IgD-negative memory B cell (primary cell): ENCODE data around the gene INSRR. TPM values are rescaled to one million over a fixed set of nuclear protein-coding genes. Genes with fewer than 3 reads are reported as not detected.

Source experiments
- H3K27ac Mint-ChIP-seq, 3 donors: one replicate each; pipeline ENCODE4 v1.8.0; 2020 to 2022; ENCODE audit warnings: mild to moderate bottlenecking in 3 of 3, mixed read lengths in 3 of 3, moderate library complexity in 1 of 3
- H3K27me3 Mint-ChIP-seq: one replicate; pipeline ENCODE4 v1.8.0; 2021; ENCODE audit warnings: mixed read lengths
- H3K36me3 Mint-ChIP-seq: one replicate; pipeline ENCODE4 v1.8.0; 2020; ENCODE audit warnings: mild to moderate bottlenecking, mixed read lengths
- H3K4me1 Mint-ChIP-seq, 3 donors: one replicate each; pipeline ENCODE4 v1.8.0; 2020 to 2022; ENCODE audit warnings: mixed read lengths in 3 of 3, mild to moderate bottlenecking in 1 of 3
- H3K4me3 Mint-ChIP-seq, 4 donors: one replicate each; pipeline ENCODE4 v1.8.0; 2020 to 2022; ENCODE audit warnings: mild to moderate bottlenecking in 4 of 4, mixed read lengths in 4 of 4, moderate library complexity in 3 of 4
- H3K9me3 Mint-ChIP-seq, 3 donors: one replicate each; pipeline ENCODE4 v1.8.0; 2020 to 2021; ENCODE audit warnings: mixed read lengths in 3 of 3, mild to moderate bottlenecking in 1 of 3
- polyA plus RNA-seq: library from polyadenylated mRNA; unstranded; fragments of 300-500 nt; fragmentation: Illumina TruSeq; gene quantifications from one replicate; pipeline ENCODE4 v1.2.3, GENCODE V29; 2021

The INSRR gene
- polyA plus RNA-seq, 1 donor from 2014 or later = not detected

DNA sequence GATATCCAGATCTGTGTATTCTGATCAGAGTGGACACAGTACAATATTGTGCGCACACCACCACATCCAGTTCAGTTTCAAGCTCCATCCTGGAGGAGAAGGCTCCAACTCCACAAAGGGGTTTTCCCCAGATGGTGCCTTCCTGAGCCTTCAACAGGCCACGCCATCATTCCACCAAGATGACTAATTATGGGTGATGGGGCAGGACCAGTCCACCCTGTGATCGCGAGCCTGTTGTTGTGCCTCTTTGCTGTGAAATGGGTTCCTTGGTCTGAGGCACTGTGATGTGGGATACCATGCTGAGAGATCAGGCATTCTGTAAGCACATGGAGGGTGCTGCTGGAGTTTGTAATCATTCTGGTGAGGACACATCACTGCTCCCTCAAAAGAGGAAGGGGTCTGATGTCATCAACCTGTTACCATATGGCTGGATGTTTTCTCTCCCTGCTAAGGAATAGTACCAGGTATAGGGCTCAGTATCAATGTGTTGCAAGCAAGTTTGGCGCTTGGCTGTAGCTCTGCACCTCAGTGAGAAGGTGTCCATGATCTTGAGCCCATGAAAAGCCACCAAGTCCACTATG, 35.6 kb downstream of the INSRR start:
- no peaks in the 10 kb centered on the region for H3K9me3 Mint-ChIP-seq

DNA sequence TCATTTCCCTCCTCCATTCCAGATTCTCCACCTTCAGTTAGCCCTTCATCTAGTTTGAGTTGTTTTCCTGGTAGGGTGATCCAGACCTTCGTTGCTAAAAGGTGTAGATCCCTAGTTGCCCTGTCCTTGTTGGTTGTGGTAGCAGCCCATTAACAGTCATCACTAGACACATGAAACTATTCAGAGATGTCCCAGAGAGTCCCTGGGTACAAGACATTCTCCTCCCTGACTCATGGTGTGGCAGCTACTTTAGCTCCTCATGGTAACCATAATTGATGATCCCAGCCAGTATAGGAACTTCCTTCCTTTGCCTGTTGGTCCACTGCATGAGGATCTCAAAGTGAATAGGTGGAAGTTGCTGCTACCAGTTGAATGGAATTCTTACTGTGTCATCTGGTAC, 36.2 kb downstream of the INSRR start:
- no peaks in the 10 kb centered on the region for H3K27me3 Mint-ChIP-seq
- H3K9me3 Mint-ChIP-seq = no peaks in the 10 kb centered on the region
- no peaks in the 10 kb centered on the region for H3K36me3 Mint-ChIP-seq
- no peak overlapping the region for H3K4me3 Mint-ChIP-seq
- no peak overlapping the region for H3K27ac Mint-ChIP-seq
- peaks cover 0 to 2% (median 0%) of the 10 kb centered on the region in 3 donors for H3K4me1 Mint-ChIP-seq

More for the DNA sequence above, 35.6 kb downstream of the INSRR start:
- Mint-ChIP-seq H3K27ac (no peak overlapping the region), H3K27me3 (no peaks in the 10 kb centered on the region), H3K4me3 (no peak overlapping the region), H3K4me1 (no peaks in the 10 kb centered on the region), H3K36me3 (no peaks in the 10 kb centered on the region)

DNA sequence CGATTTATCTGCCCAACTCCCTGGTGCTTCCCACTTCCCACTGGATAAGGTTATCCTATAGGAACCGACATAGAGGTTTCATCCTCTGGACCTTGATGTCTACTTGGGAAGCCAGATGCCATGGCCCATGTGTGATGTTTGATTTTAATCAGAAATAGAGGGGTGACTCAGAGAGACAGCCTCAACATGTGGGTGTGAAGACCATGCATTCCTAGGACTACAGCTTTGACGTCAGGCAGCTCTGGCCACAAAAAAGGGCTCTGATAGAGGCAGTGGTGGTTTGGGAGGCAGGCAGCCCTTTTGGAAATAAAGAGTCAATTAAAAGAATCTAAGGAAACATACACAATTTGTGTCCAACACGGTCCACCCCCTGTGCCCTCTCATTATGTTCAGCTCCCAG, 37.1 kb downstream of the INSRR start:
- Mint-ChIP-seq H3K4me1 (peaks cover 0 to 6% (median 4%) of the 10 kb centered on the region in 3 donors), H3K9me3 (no peaks in the 10 kb centered on the region), H3K27ac (peak overlapping the region in 1 of 3 donors; percentile 7), H3K4me3 (no peak overlapping the region), H3K27me3 (no peaks in the 10 kb centered on the region), H3K36me3 (no peaks in the 10 kb centered on the region)

DNA sequence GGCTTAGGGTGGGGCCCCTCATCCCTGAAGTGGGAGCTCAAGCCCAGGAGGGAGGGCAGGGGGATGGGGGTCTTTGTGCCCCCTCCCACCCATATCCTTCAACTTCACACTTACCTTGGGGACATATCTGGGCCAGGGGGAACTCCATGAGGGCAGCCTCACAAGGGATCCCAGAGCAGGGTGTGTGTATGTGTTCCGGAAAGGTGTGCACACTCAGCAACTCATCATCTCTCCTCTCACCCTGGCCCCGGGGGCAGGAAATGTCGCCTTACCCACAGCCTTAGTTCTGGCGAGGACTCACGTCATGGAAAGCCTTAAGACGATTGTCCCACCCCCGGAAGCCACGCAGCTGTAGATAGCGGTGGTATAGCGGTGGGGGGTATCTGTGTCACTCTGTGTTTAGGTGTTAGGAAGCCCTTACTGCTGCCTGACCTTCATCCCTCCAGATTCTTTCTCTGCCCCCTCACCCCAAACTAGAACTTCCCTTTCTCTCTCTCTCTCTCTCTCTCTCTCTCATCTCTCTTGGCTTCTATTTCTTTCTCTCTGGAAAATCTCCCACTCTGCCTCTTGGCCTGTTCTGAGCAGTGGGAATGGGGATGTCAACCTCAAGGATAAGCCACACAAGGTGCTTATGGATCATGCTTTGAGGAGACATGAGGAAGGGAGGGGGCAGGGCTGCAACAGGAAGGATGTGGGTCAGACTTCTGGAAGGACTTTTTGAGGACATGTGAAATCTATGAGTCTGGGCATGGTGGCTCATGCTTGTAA, 42.2 kb downstream of the INSRR start, which contains the start of gene SH2D2A:
Gene SH2D2A, minus strand, starts transcription at position 288 of the 768 bp plus-strand sequence. Its CDS starts 140 bp downstream, at position 148.
- no peaks in the 10 kb centered on the region for H3K36me3 Mint-ChIP-seq
- H3K27ac Mint-ChIP-seq = peak within 1 kb of the TSS; percentile 80 to 92 (median 90)
- H3K27me3 Mint-ChIP-seq = no peaks in the 10 kb centered on the region
- H3K4me1 Mint-ChIP-seq = peaks cover 0 to 24% (median 10%) of the 10 kb centered on the region in 3 donors
- H3K9me3 Mint-ChIP-seq = no peaks in the 10 kb centered on the region
- peak within 1 kb of the TSS; percentile 33 to 89 (median 68) for H3K4me3 Mint-ChIP-seq

DNA sequence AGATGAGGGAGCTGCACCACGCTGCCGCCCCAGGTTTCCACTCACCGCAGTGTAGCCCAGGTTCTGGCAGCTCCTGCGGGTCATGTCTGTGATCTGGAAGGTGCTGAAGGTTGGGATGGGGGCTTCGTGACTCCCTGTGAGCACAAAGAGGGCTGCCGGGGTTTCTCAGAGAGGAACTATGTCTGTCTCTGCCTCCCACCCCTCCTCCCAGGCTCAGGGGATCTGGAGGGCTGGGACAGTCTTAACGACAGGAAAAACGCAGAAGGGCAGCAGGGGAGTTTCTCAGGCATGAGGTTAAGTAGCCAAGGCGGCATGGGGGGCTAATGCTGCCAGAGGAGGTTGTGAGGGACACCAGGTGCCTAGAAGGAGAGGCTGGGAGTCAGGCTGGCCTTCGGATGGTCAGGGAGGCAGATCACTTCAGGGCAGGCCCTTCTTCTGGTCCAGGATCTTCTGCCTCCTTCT, 42.9 kb downstream of the INSRR start:
- H3K27me3 Mint-ChIP-seq = no peaks in the 10 kb centered on the region
- H3K4me3 Mint-ChIP-seq = peak overlapping the region in 2 of 4 donors; percentile 81 to 89
- H3K4me1 Mint-ChIP-seq = peaks cover 0 to 24% (median 10%) of the 10 kb centered on the region in 3 donors
- no peaks in the 10 kb centered on the region for H3K9me3 Mint-ChIP-seq
- H3K36me3 Mint-ChIP-seq = no peaks in the 10 kb centered on the region
- peak overlapping the region; percentile 80 to 92 (median 90) for H3K27ac Mint-ChIP-seq

DNA sequence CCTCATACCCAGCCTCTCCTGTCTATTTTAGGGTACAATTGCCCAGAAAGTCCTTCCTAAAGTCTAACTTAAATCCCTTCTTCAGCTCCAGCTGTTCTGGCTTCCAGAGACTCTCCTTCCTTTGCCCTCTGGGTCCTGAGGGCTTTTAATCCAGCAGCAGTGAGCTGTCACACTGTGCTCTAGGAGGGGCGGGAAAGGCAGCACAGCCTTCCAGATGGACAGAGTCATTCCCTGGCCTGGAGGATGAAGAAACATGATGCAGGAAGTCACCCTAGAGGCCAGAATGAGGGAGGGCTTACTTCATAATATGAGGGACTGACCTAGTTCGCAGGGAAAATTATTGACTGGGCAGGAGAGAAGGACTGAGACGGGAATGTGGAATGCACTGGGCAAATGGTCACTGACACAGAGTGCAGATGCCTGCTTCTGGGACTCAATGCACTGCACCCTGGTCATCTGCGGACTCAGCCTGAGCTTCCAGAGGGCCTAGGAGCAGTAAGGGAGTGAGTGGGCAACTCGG, 43.5 kb downstream of the INSRR start:
- Mint-ChIP-seq H3K36me3 (no peaks in the 10 kb centered on the region), H3K27ac (peak overlapping the region in 2 of 3 donors; percentile 50 to 92)

DNA sequence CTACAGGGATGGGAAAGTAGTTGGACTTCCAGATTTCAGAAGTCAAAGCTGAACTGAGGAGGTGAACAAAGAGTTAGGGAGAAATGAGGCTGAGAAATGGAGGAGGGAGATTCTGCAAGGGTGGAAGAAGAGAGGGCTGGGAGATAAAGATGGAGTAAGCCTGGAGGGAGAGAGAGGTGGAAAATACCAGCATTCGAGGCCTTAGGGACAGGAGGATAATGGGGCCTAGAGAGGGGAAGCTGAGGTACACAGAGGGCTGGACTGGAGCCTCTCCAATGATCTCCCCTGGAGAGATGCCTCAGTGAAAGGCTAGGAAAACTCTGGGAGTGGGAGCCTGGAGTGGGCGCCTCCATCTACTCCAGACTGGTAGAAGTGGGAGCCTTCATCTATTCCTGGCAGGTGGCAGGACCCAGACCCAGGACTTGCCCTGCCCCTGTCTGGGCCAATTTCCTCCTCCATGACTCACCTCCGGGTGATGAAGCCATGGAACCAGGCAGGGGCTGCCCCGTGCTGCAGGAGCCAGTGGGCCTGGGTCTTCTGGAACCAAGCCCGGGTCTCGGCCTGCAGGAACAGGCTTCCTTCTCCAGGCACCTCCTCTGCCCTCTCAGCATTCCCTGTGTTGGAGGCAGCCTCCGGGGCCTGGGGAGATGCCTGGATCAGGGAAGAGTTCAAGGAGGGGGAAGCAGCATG, 44.2 kb downstream of the INSRR start:
- Mint-ChIP-seq H3K9me3 (no peaks in the 10 kb centered on the region), H3K36me3 (no peaks in the 10 kb centered on the region), H3K27me3 (no peaks in the 10 kb centered on the region), H3K4me1 (peaks cover 0 to 24% (median 10%) of the 10 kb centered on the region in 3 donors), H3K4me3 (peak overlapping the region; percentile 54 to 95 (median 88)), H3K27ac (peak overlapping the region in 2 of 3 donors; percentile 61 to 86)

More for the DNA sequence above, 43.5 kb downstream of the INSRR start:
- H3K4me1 Mint-ChIP-seq = peaks cover 0 to 24% (median 10%) of the 10 kb centered on the region in 3 donors
- H3K9me3 Mint-ChIP-seq = no peaks in the 10 kb centered on the region
- peak overlapping the region in 3 of 4 donors; percentile 54 to 89 (median 82) for H3K4me3 Mint-ChIP-seq
- H3K27me3 Mint-ChIP-seq = no peaks in the 10 kb centered on the region

DNA sequence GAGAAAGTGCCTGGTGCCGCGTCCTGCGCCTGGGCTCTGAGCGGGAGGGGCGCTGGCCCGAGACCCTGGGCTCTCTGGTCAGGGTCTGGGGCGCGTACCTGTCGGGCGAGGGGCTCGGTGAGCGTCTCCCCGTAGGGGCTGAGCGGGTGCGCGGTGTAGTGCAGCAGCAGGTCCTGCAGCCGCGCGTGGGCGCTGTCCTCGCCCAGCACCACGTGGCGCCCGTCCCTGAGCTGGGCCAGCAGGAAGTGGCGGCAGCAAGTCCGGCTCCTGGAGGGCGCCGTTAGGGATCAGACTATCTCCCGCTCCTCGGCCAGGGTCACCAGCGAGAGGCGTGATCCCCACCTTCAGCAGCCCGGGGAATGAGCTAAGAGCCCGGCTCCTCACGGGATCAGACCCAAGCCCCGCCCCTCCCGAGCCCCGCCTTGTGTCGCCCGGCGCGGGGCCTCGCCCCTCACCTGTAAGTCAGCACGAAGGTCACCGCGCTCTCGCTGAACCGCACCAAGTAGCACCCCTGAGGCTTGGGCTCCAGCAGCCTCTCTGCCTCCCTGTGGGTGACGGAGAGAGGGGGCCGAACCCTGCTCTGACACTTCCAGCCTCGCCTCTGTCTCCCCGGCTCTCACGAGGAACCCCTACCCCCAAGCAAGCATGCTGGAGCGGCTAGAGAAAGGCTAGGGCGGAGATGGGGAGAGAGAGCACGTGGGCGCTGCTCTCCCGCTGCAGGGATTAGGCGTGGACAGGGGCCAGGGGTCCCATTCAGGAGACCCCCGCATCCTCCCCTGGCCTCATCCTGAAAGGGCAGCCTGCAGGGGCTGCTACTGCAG, 45.0 kb downstream of the INSRR start:
- H3K4me1 Mint-ChIP-seq = peaks cover 0 to 24% (median 10%) of the 10 kb centered on the region in 3 donors
- no peaks in the 10 kb centered on the region for H3K27me3 Mint-ChIP-seq
- no peaks in the 10 kb centered on the region for H3K36me3 Mint-ChIP-seq
- no peaks in the 10 kb centered on the region for H3K9me3 Mint-ChIP-seq
- H3K27ac Mint-ChIP-seq = peak overlapping the region in 2 of 3 donors; percentile 61 to 86
- H3K4me3 Mint-ChIP-seq = peak overlapping the region; percentile 54 to 95 (median 88)

DNA sequence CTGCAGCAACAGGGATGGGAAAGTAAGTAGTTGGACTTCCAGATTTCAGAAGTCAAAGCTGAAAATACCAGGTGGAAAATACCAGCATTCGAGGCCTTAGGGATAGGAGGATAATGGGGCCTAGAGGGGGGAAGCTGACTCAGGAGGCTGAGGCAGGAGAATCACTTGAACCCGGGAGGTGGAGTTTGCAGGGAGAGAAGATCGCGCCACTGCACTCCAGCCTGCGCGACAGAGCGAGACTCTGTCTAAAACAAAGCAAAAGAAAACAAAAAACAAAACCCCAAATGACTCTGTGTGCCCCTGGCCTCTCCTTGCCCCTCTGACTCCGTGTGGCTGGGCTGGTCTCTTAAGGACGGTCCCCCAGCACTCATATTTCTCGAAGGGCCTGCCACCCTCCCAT, 45.6 kb downstream of the INSRR start:
- peak overlapping the region; percentile 54 to 95 (median 88) for H3K4me3 Mint-ChIP-seq
- peak overlapping the region in 2 of 3 donors; percentile 63 to 69 for H3K27ac Mint-ChIP-seq
- no peaks in the 10 kb centered on the region for H3K9me3 Mint-ChIP-seq
- H3K27me3 Mint-ChIP-seq = no peaks in the 10 kb centered on the region
- peaks cover 0 to 24% (median 10%) of the 10 kb centered on the region in 3 donors for H3K4me1 Mint-ChIP-seq
- no peaks in the 10 kb centered on the region for H3K36me3 Mint-ChIP-seq

DNA sequence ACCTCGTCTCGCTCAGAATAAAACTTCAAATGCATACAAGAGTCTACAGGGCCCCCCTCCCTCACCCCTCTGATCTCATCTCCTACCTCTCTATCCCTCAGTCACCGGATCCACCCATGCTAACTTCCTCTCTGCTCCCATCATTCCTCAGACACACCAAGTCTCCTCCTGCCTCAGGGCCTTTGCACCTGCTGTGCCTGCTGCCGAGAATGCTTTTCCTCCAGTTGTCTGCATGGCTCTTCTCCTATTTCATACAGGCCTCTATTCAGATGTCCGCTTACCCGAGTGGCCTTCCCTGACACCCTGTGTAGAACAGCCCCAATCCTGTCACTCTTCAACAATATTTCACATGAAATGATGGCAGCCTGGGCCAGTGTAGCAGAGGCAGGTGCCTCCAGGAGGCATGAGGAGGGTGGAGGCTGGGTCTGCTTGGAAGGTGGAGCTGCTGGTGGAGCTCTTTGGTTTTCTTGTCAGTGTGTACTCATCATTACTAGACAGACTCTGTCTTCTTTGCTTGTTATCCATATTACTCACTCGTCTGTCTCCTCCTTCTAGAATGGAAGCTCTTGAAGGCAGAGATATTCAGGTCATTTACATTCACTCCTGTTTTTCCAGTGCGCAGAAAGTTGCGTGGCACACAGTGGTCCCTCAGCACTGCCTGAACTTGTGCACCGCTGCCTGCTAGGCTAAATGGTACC, 46.5 kb downstream of the INSRR start:
- H3K4me3 Mint-ChIP-seq = peak overlapping the region; percentile 30 to 87 (median 40)
- peaks cover 0 to 24% (median 12%) of the 10 kb centered on the region in 3 donors for H3K4me1 Mint-ChIP-seq
- H3K9me3 Mint-ChIP-seq = no peaks in the 10 kb centered on the region
- H3K27ac Mint-ChIP-seq = no peak overlapping the region
- no peaks in the 10 kb centered on the region for H3K27me3 Mint-ChIP-seq
- H3K36me3 Mint-ChIP-seq = no peaks in the 10 kb centered on the region

DNA sequence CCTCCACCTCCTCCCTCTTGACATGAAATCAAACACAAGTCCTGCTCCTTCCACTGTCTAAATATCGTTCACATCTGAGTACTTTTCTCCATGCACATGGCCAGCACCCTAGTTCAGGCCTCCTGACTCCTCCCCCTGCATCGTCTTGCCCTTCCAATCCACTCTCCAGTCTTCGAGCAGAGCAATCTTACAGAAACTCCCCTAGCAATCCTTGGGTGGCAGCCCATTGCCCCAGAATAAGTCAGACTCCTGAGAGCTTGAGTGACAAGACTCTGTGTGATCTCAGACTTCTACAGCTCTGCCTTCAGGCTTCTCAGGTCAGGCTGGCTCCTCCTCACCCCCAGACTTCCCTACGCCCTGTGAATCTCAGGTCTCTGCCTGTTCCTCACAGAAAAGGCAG, 47.7 kb downstream of the INSRR start:
- peak overlapping the region in 1 of 3 donors; percentile 49 for H3K27ac Mint-ChIP-seq
- H3K4me1 Mint-ChIP-seq = peaks cover 0 to 14% (median 9%) of the 10 kb centered on the region in 3 donors
- peak overlapping the region in 2 of 4 donors; percentile 31 to 47 for H3K4me3 Mint-ChIP-seq
- peaks cover 1% of the 10 kb centered on the region for H3K36me3 Mint-ChIP-seq
- no peaks in the 10 kb centered on the region for H3K9me3 Mint-ChIP-seq
- no peaks in the 10 kb centered on the region for H3K27me3 Mint-ChIP-seq

DNA sequence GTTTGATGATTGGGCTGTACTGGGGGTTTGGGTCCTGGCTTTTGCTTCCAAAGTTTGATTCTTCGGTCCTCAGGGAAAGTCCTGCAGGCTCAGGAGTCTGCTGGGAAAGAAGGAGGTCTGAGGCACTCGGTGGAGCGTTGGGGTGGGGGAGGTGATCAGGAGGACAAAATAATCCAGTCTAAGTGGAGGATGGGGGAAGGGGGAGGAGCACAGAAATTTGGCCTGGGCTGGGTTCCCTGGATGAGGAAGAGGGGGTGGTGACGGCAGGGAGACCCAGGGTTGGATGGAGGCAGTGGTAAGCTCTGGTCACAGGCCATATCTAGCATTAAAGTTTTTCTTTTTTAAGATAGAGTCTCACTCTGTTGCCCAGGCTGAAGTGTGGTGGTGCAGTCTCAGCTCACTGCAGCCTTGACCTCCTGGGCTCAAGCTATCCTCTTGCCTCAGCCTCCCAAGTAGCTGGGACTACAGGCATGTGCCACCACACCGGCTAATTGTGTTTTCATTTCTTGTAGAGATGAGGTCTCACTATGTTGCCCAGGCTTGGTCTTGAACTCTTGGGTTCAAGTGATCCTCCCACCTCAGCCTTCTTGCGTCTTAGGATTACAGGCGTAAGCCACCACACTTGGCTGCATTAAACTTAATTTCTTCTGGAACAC, 49.1 kb downstream of the INSRR start:
- Mint-ChIP-seq H3K4me3 (no peak overlapping the region), H3K27ac (no peak overlapping the region), H3K36me3 (peaks cover 1% of the 10 kb centered on the region), H3K27me3 (no peaks in the 10 kb centered on the region), H3K9me3 (no peaks in the 10 kb centered on the region), H3K4me1 (peaks cover 0 to 7% (median 4%) of the 10 kb centered on the region in 3 donors)

DNA sequence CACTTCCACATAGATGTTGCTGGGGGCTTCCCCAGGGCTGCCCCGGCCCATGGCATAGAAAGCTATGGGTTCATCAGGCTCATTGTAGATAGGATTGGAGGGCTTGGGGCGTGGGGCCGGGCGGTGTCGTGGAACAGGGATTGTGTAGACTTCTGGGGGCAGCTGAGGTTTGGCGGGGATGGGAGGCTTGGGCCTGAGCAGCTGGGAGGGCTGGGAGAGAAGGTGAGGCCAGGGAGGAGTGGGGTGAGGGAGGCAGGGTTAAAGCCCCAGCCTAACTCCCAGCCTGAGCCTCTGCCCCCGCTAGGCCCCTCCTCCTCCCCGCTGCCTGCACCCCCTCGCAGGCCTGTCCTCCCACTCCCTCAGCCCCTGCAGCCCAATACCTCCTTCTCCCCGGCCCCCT, 49.6 kb downstream of the INSRR start:
- no peaks in the 10 kb centered on the region for H3K9me3 Mint-ChIP-seq
- peaks cover 3% of the 10 kb centered on the region for H3K36me3 Mint-ChIP-seq
- H3K27ac Mint-ChIP-seq = no peak overlapping the region
- peaks cover 0 to 7% (median 4%) of the 10 kb centered on the region in 3 donors for H3K4me1 Mint-ChIP-seq
- H3K4me3 Mint-ChIP-seq = no peak overlapping the region
- no peaks in the 10 kb centered on the region for H3K27me3 Mint-ChIP-seq
